Measurements from ENCODE around the gene CCL7. TPM values are rescaled to one million over a fixed set of nuclear protein-coding genes. Genes with fewer than 3 reads are reported as not detected.
"Not testable (repeated sequence)": the region's sequence is repeated elsewhere in the genome, so short reads cannot be mapped to it uniquely, and the experiment has no call there.

CCL7 gene
- total and polyA plus RNA-seq, 5 donors from 2014 or later = not detected

- H3K36me3 ChIP-seq (ENCODE audit: control insufficient read depth, insufficient read depth, low read length); H3K9me3 ChIP-seq (ENCODE audit: control insufficient read depth in 2 of 2, low read length in 2 of 2); H3K27me3 ChIP-seq (ENCODE audit: control insufficient read depth, insufficient read depth, low read length); H3K27ac Mint-ChIP-seq; H3K4me1 Mint-ChIP-seq; H3K4me3 ChIP-seq (ENCODE audit: low read depth, low read length); DNase-seq; ATAC-seq (ENCODE audit: low read depth in 2 of 2); H3K4me1 ChIP-seq (ENCODE audit: control insufficient read depth, insufficient read depth, low read length, poor library complexity, severe bottlenecking); H3K27ac ChIP-seq (ENCODE audit: insufficient read depth, low read length, poor library complexity, severe bottlenecking); H3K36me3 Mint-ChIP-seq; H3K27me3 Mint-ChIP-seq; H3K4me3 Mint-ChIP-seq: not testable (repeated sequence)
- H3K9me3 Mint-ChIP-seq = peaks cover 0 to 10% (median 3%) of the 10 kb centered on the region in 7 donors
Observed at GRCh38 chr17:34227293-34227692, 42.7 kb upstream of the CCL7 start.

- H3K4me1 Mint-ChIP-seq = no peaks in the 10 kb centered on the region
- H3K27me3 Mint-ChIP-seq = peaks cover 4% of the 10 kb centered on the region
Observed at GRCh38 chr17:34227707-34228106, 42.3 kb upstream of the CCL7 start.

GRCh38 chr17:34228781-34229180 lies 41.2 kb upstream of the CCL7 start:
- H3K4me1 ChIP-seq (ENCODE audit: control insufficient read depth, insufficient read depth, low read length, poor library complexity, severe bottlenecking) = no peaks in the 10 kb centered on the region
- H3K9me3 Mint-ChIP-seq = peaks cover 0 to 10% (median 3%) of the 10 kb centered on the region in 7 donors

More at GRCh38 chr17:34227707-34228106, 42.3 kb upstream of the CCL7 start:
- Histone ChIP-seq H3K27ac (ENCODE audit: insufficient read depth, low read length, poor library complexity, severe bottlenecking) (no peak overlapping the region), H3K27me3 (ENCODE audit: control insufficient read depth, insufficient read depth, low read length) (peaks cover 5% of the 10 kb centered on the region), H3K4me1 (ENCODE audit: control insufficient read depth, insufficient read depth, low read length, poor library complexity, severe bottlenecking) (no peaks in the 10 kb centered on the region), H3K9me3 (ENCODE audit: control insufficient read depth in 2 of 2, low read length in 2 of 2) (peaks cover 0 to 3% of the 10 kb centered on the region in 2 experiments), H3K36me3 (ENCODE audit: control insufficient read depth, insufficient read depth, low read length) (no peaks in the 10 kb centered on the region), H3K4me3 (ENCODE audit: low read depth, low read length) (no peak overlapping the region)
- no peak overlapping the region for H3K4me3 Mint-ChIP-seq
- peaks cover 0 to 10% (median 3%) of the 10 kb centered on the region in 7 donors for H3K9me3 Mint-ChIP-seq
- H3K27ac Mint-ChIP-seq = no peak overlapping the region
- no peaks in the 10 kb centered on the region for H3K36me3 Mint-ChIP-seq
- no peak for DNase-seq
- no peak for ATAC-seq (ENCODE audit: low read depth in 2 of 2)

GRCh38 chr17:34230342-34230741 lies 39.7 kb upstream of the CCL7 start:
- DNase-seq = no peak
- no peaks in the 10 kb centered on the region for H3K4me1 Mint-ChIP-seq
- H3K4me3 Mint-ChIP-seq = no peak overlapping the region
- no peaks in the 10 kb centered on the region for H3K36me3 Mint-ChIP-seq
- Histone ChIP-seq H3K27me3 (ENCODE audit: control insufficient read depth, insufficient read depth, low read length) (peaks cover 5% of the 10 kb centered on the region), H3K27ac (ENCODE audit: insufficient read depth, low read length, poor library complexity, severe bottlenecking) (no peak overlapping the region), H3K9me3 (ENCODE audit: control insufficient read depth in 2 of 2, low read length in 2 of 2) (peaks cover 0 to 3% of the 10 kb centered on the region in 2 experiments), H3K4me1 (ENCODE audit: control insufficient read depth, insufficient read depth, low read length, poor library complexity, severe bottlenecking) (no peaks in the 10 kb centered on the region), H3K4me3 (ENCODE audit: low read depth, low read length) (no peak overlapping the region), H3K36me3 (ENCODE audit: control insufficient read depth, insufficient read depth, low read length) (no peaks in the 10 kb centered on the region)
- peaks cover 11% of the 10 kb centered on the region for H3K27me3 Mint-ChIP-seq
- H3K9me3 Mint-ChIP-seq = peaks cover 0 to 10% (median 4%) of the 10 kb centered on the region in 7 donors
- no peak for ATAC-seq (ENCODE audit: low read depth in 2 of 2)
- no peak overlapping the region for H3K27ac Mint-ChIP-seq

More at GRCh38 chr17:34228781-34229180, 41.2 kb upstream of the CCL7 start:
- ATAC-seq (ENCODE audit: low read depth in 2 of 2) (no peak), DNase-seq (no peak)
- Histone ChIP-seq H3K9me3 (ENCODE audit: control insufficient read depth in 2 of 2, low read length in 2 of 2) (peaks cover 0 to 3% of the 10 kb centered on the region in 2 experiments), H3K4me3 (ENCODE audit: low read depth, low read length) (no peak overlapping the region), H3K27ac (ENCODE audit: insufficient read depth, low read length, poor library complexity, severe bottlenecking) (no peak overlapping the region), H3K36me3 (ENCODE audit: control insufficient read depth, insufficient read depth, low read length) (no peaks in the 10 kb centered on the region), H3K27me3 (ENCODE audit: control insufficient read depth, insufficient read depth, low read length) (peaks cover 5% of the 10 kb centered on the region)
- Mint-ChIP-seq H3K4me3 (no peak overlapping the region), H3K27ac (no peak overlapping the region), H3K36me3 (no peaks in the 10 kb centered on the region), H3K27me3 (peaks cover 4% of the 10 kb centered on the region), H3K4me1 (no peaks in the 10 kb centered on the region)

GRCh38 chr17:34234616-34235015 lies 35.4 kb upstream of the CCL7 start:
- Histone ChIP-seq H3K9me3 (ENCODE audit: control insufficient read depth in 2 of 2, low read length in 2 of 2) (peaks cover 0 to 3% of the 10 kb centered on the region in 2 experiments), H3K4me3 (ENCODE audit: low read depth, low read length) (no peak overlapping the region), H3K27me3 (ENCODE audit: control insufficient read depth, insufficient read depth, low read length) (peaks cover 2% of the 10 kb centered on the region), H3K27ac (ENCODE audit: insufficient read depth, low read length, poor library complexity, severe bottlenecking) (no peak overlapping the region), H3K4me1 (ENCODE audit: control insufficient read depth, insufficient read depth, low read length, poor library complexity, severe bottlenecking) (no peaks in the 10 kb centered on the region), H3K36me3 (ENCODE audit: control insufficient read depth, insufficient read depth, low read length) (no peaks in the 10 kb centered on the region)
- Mint-ChIP-seq H3K27ac (no peak overlapping the region), H3K36me3 (no peaks in the 10 kb centered on the region), H3K4me1 (no peaks in the 10 kb centered on the region), H3K4me3 (no peak overlapping the region), H3K9me3 (peaks cover 0 to 8% (median 2%) of the 10 kb centered on the region in 7 donors), H3K27me3 (peaks cover 7% of the 10 kb centered on the region)
- DNase-seq (no peak), ATAC-seq (ENCODE audit: low read depth in 2 of 2) (no peak)

GRCh38 chr17:34235389-34236028 lies 34.5 kb upstream of the CCL7 start:
- DNase-seq (no peak), ATAC-seq (ENCODE audit: low read depth in 2 of 2) (no peak)
- H3K9me3 ChIP-seq (ENCODE audit: control insufficient read depth in 2 of 2, low read length in 2 of 2) = peaks cover 0 to 1% of the 10 kb centered on the region in 2 experiments
- Mint-ChIP-seq H3K4me1 (peaks cover 0 to 3% (median 0%) of the 10 kb centered on the region in 4 donors), H3K36me3 (no peaks in the 10 kb centered on the region), H3K27me3 (peaks cover 7% of the 10 kb centered on the region), H3K4me3 (no peak overlapping the region), H3K27ac (peak overlapping the region in 1 of 3 donors; percentile 84), H3K9me3 (peaks cover 0 to 6% (median 1%) of the 10 kb centered on the region in 7 donors)
- H3K27ac ChIP-seq (ENCODE audit: insufficient read depth, low read length, poor library complexity, severe bottlenecking) = no peak overlapping the region
- H3K4me3 ChIP-seq (ENCODE audit: low read depth, low read length) = no peak overlapping the region
- no peaks in the 10 kb centered on the region for H3K36me3 ChIP-seq (ENCODE audit: control insufficient read depth, insufficient read depth, low read length)
- H3K27me3 ChIP-seq (ENCODE audit: control insufficient read depth, insufficient read depth, low read length) = peaks cover 2% of the 10 kb centered on the region
- H3K4me1 ChIP-seq (ENCODE audit: control insufficient read depth, insufficient read depth, low read length, poor library complexity, severe bottlenecking) = no peaks in the 10 kb centered on the region

GRCh38 chr17:34236281-34236892 lies 33.6 kb upstream of the CCL7 start:
- Histone ChIP-seq H3K9me3 (ENCODE audit: control insufficient read depth in 2 of 2, low read length in 2 of 2) (no peaks in the 10 kb centered on the region), H3K27me3 (ENCODE audit: control insufficient read depth, insufficient read depth, low read length) (peaks cover 2% of the 10 kb centered on the region), H3K36me3 (ENCODE audit: control insufficient read depth, insufficient read depth, low read length) (no peaks in the 10 kb centered on the region), H3K27ac (ENCODE audit: insufficient read depth, low read length, poor library complexity, severe bottlenecking) (no peak overlapping the region), H3K4me1 (ENCODE audit: control insufficient read depth, insufficient read depth, low read length, poor library complexity, severe bottlenecking) (no peaks in the 10 kb centered on the region), H3K4me3 (ENCODE audit: low read depth, low read length) (no peak overlapping the region)
- peaks cover 7% of the 10 kb centered on the region for H3K27me3 Mint-ChIP-seq
- H3K9me3 Mint-ChIP-seq = peaks cover 0 to 6% (median 0%) of the 10 kb centered on the region in 7 donors
- H3K4me1 Mint-ChIP-seq = peaks cover 0 to 3% (median 0%) of the 10 kb centered on the region in 4 donors
- no peak overlapping the region for H3K27ac Mint-ChIP-seq
- DNase-seq (no peak), ATAC-seq (ENCODE audit: low read depth in 2 of 2) (no peak)
- no peak overlapping the region for H3K4me3 Mint-ChIP-seq
- no peaks in the 10 kb centered on the region for H3K36me3 Mint-ChIP-seq
